Activated CD8-positive, alpha-beta memory T cell treated with anti-CD3 and anti-CD28 coated beads for 48 hours (primary cell): ENCODE measurements around the gene IGDCC3.
A peak's percentile ranks its signal among the peaks of the same experiment; 100 is the strongest.
"Not testable (repeated sequence)": the region's sequence is repeated elsewhere in the genome, so short reads cannot be mapped to it uniquely, and the experiment has no call there.

ENCODE experiments used
- DNase-seq, 3 experiments: peaks; one replicate each; pipeline ENCODE4 v3.0.0-alpha.2; 2020; ENCODE audit warnings: low read depth in 2 of 3, low spot score in 2 of 3

The IGDCC3 gene

GRCh38 chr15:65406424-65407000 lies 28.7 kb upstream of the IGDCC3 start:
- DNase-seq = no peak

- DNase-seq = no peak
Observed at GRCh38 chr15:65405791-65406423, 28.1 kb upstream of the IGDCC3 start.

- DNase-seq = no peak
Observed at GRCh38 chr15:65404186-65404872, 26.5 kb upstream of the IGDCC3 start.

- DNase-seq = no peak
Observed at GRCh38 chr15:65402961-65403360, 25.2 kb upstream of the IGDCC3 start.

- no peak for DNase-seq
Observed at GRCh38 chr15:65401611-65402240, 23.9 kb upstream of the IGDCC3 start.

GRCh38 chr15:65400760-65401610 lies 23.2 kb upstream of the IGDCC3 start:
- DNase-seq = peak in 1 of 3 experiments; percentile 26

GRCh38 chr15:65399997-65400396 lies 22.2 kb upstream of the IGDCC3 start:
- no peak for DNase-seq

- DNase-seq = no peak
Observed at GRCh38 chr15:65399001-65399706, 21.4 kb upstream of the IGDCC3 start.

- not testable (repeated sequence) for DNase-seq
Observed at GRCh38 chr15:65398486-65398885, 20.7 kb upstream of the IGDCC3 start.

- no peak for DNase-seq
Observed at GRCh38 chr15:65396965-65397317, 19.1 kb upstream of the IGDCC3 start.

- no peak for DNase-seq
Observed at GRCh38 chr15:65396283-65396964, 18.6 kb upstream of the IGDCC3 start.

GRCh38 chr15:65395567-65396202 lies 17.9 kb upstream of the IGDCC3 start:
- DNase-seq = no peak

GRCh38 chr15:65394936-65395335 lies 17.1 kb upstream of the IGDCC3 start:
- no peak for DNase-seq

- DNase-seq = no peak
Observed at GRCh38 chr15:65394280-65394789, 16.5 kb upstream of the IGDCC3 start.

- DNase-seq = no peak
Observed at GRCh38 chr15:65393557-65393956, 15.8 kb upstream of the IGDCC3 start.

GRCh38 chr15:65393091-65393490 lies 15.3 kb upstream of the IGDCC3 start:
- DNase-seq = no peak

- DNase-seq = no peak
Observed at GRCh38 chr15:65392368-65392767, 14.6 kb upstream of the IGDCC3 start.

GRCh38 chr15:65391732-65392131 lies 13.9 kb upstream of the IGDCC3 start:
- DNase-seq = no peak

GRCh38 chr15:65390447-65390846 lies 12.6 kb upstream of the IGDCC3 start:
- DNase-seq = no peak
